Measurements from ENCODE around the gene MPV17L.
"Not testable (repeated sequence)": the region's sequence is repeated elsewhere in the genome, so short reads cannot be mapped to it uniquely, and the experiment has no call there.

MPV17L gene

DNA sequence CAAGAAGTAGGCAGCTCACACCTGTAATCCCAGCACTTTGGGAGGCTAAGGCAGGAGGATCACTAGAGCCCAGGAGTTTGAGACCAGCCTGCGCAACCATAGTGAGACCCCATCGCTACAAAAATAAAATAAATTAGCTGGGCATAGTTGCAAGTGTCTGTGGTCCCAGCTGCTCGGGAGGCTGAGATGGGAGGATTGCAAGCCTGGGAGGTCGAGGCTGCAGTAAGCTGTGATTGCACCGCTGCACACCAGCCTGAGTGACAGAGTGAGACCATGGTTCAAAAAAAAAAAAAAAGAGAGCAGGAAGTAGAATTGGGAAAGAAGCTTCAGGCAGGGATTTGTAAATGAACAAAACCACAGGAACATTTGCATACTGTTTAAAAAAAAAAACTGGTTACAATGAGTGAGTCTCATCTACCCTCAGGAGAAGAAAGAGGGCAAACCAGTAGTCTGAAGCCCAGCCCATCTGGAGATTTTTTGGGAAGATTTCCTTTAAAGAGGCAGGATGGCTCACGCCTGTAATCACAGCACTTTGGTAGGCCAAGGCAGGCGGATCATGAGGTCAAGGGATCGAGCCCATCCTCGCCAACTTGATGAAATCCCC, 7.9 kb downstream of the MPV17L start:
- TF ChIP-seq EZH2phosphoT487 (IDR thresholded peaks at IDR 0.05; ENCODE audit: borderline replicate concordance, low read length), result no peak
- TF ChIP-seq, protein P1, sequence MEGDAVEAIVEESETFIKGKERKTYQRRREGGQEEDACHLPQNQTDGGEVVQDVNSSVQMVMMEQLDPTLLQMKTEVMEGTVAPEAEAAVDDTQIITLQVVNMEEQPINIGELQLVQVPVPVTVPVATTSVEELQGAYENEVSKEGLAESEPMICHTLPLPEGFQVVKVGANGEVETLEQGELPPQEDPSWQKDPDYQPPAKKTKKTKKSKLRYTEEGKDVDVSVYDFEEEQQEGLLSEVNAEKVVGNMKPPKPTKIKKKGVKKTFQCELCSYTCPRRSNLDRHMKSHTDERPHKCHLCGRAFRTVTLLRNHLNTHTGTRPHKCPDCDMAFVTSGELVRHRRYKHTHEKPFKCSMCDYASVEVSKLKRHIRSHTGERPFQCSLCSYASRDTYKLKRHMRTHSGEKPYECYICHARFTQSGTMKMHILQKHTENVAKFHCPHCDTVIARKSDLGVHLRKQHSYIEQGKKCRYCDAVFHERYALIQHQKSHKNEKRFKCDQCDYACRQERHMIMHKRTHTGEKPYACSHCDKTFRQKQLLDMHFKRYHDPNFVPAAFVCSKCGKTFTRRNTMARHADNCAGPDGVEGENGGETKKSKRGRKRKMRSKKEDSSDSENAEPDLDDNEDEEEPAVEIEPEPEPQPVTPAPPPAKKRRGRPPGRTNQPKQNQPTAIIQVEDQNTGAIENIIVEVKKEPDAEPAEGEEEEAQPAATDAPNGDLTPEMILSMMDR (IDR thresholded peaks at IDR 0.05; ENCODE audit: low read depth, low read length, poor library complexity, severe bottlenecking), result no peak
- Histone ChIP-seq H3K4me2 (ENCODE audit: low read length) (peak overlapping the region; percentile 58), H3K4me1 (ENCODE audit: control insufficient read depth, low read length) (peaks cover 24% of the 10 kb centered on the region), H3K9me3 (ENCODE audit: control insufficient read depth, insufficient read depth, low read length) (no peaks in the 10 kb centered on the region), H4K20me1 (ENCODE audit: control insufficient read depth, insufficient read depth, low read depth, low read length) (no peaks in the 10 kb centered on the region), H3K27ac (ENCODE audit: low read depth, low read length) (0 out of 2 replicates have a peak overlapping the region, but pooled peaks have one; percentile 16), H3K79me2 (ENCODE audit: control insufficient read depth, low read length) (no peaks in the 10 kb centered on the region), H3F3A (ENCODE audit: control insufficient read depth, insufficient read depth) (no peaks in the 10 kb centered on the region), H3K27me3 (ENCODE audit: control insufficient read depth, low read length) (no peaks in the 10 kb centered on the region), H3K36me3 (ENCODE audit: control insufficient read depth, low read length) (no peaks in the 10 kb centered on the region), H3K4me3 (ENCODE audit: low read length) (peak overlapping the region; percentile 33), H3K9me2 (replicated peaks; ENCODE audit: control insufficient read depth, low read length) (no peaks in the 10 kb centered on the region)

DNA sequence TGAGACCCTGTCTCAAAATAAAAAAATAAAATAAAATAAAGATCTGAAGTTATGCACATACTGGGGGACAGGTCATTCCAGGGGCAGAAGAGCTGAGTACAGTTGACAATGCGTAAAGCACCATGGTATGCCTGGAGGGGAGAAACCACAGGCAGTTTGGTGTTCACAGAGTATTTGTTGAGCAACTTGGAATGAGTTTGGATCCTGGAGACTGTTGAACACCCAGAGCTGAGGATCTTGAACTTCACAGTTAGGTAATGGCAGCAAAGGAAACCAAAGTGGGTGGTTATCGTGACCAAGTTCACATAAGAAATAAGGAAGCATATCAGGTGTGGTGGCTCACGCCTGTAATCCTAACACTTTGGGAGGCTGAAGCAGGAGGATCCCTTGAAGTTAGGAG, 8.5 kb downstream of the MPV17L start:
- not testable (repeated sequence) for H3K9me2 ChIP-seq (replicated peaks; ENCODE audit: control insufficient read depth, low read length); H3K36me3 ChIP-seq (ENCODE audit: control insufficient read depth, low read length); H4K20me1 ChIP-seq (ENCODE audit: control insufficient read depth, insufficient read depth, low read depth, low read length); H3K27me3 ChIP-seq (ENCODE audit: control insufficient read depth, low read length); H3K79me2 ChIP-seq (ENCODE audit: control insufficient read depth, low read length); H3F3A ChIP-seq (ENCODE audit: control insufficient read depth, insufficient read depth); H3K9me3 ChIP-seq (ENCODE audit: control insufficient read depth, insufficient read depth, low read length)
- Histone ChIP-seq H3K4me2 (ENCODE audit: low read length) (peak overlapping the region; percentile 58), H3K4me3 (ENCODE audit: low read length) (peak overlapping the region; percentile 33), H3K27ac (ENCODE audit: low read depth, low read length) (0 out of 2 replicates have a peak overlapping the region, but pooled peaks have one; percentile 16), H3K4me1 (ENCODE audit: control insufficient read depth, low read length) (peaks cover 24% of the 10 kb centered on the region)

DNA sequence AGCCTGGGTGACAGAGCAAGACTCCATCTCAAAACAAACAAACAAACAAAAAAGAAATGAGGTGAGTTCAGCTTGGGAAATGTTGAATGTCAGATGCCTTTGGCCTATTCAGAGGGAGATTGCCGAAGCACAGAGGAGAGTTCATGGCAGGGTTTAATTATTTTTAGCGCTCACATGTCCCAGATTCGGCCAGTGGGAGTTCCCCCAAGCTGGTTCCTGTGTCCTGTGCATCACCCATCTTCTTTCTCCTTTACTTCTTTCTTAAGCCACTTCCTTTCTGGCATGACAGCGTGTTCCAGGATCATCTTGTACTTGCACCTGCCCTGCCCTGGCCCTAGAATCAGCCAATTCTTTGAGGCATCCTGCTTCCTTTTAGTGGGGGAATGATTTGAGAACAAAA, 9.2 kb downstream of the MPV17L start:
- no peaks in the 10 kb centered on the region for H3K9me2 ChIP-seq (replicated peaks; ENCODE audit: control insufficient read depth, low read length)
- no peak for TF ChIP-seq EZH2phosphoT487 (IDR thresholded peaks at IDR 0.05; ENCODE audit: borderline replicate concordance, low read length)
- TF ChIP-seq, protein P1 (IDR thresholded peaks at IDR 0.05; ENCODE audit: low read depth, low read length, poor library complexity, severe bottlenecking), result no peak
- H3K4me3 ChIP-seq (ENCODE audit: low read length), result no peak overlapping the region
- H3K27ac ChIP-seq (ENCODE audit: low read depth, low read length), result no peak overlapping the region
- H3K79me2 ChIP-seq (ENCODE audit: control insufficient read depth, low read length), result no peaks in the 10 kb centered on the region
- H3K4me2 ChIP-seq (ENCODE audit: low read length), result no peak overlapping the region
- H3K27me3 ChIP-seq (ENCODE audit: control insufficient read depth, low read length), result no peaks in the 10 kb centered on the region
- no peaks in the 10 kb centered on the region for H3F3A ChIP-seq (ENCODE audit: control insufficient read depth, insufficient read depth)
- H3K4me1 ChIP-seq (ENCODE audit: control insufficient read depth, low read length), result peaks cover 24% of the 10 kb centered on the region
- no peaks in the 10 kb centered on the region for H4K20me1 ChIP-seq (ENCODE audit: control insufficient read depth, insufficient read depth, low read depth, low read length)
- no peaks in the 10 kb centered on the region for H3K9me3 ChIP-seq (ENCODE audit: control insufficient read depth, insufficient read depth, low read length)
- H3K36me3 ChIP-seq (ENCODE audit: control insufficient read depth, low read length), result no peaks in the 10 kb centered on the region

DNA sequence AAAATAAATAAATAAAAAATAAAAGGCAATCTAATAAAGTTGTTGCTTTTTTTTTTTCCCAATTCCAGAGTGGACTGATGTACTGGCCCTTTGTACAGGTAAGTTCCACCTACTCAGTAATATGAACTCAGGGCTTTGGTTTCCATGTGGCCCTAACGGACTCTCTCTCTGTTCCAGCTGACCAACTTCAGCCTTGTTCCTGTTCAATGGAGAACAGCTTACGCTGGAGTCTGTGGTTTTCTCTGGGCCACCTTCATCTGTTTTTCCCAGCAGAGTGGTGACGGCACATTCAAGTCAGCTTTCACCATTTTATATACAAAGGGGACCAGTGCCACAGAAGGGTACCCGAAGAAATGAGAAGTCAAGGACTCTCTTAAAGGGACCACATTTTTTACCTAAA, 12.2 kb downstream of the MPV17L start:
- H3K4me2 ChIP-seq (ENCODE audit: low read length); H3K79me2 ChIP-seq (ENCODE audit: control insufficient read depth, low read length); H3K36me3 ChIP-seq (ENCODE audit: control insufficient read depth, low read length); H4K20me1 ChIP-seq (ENCODE audit: control insufficient read depth, insufficient read depth, low read depth, low read length); H3K4me3 ChIP-seq (ENCODE audit: low read length); H3K27ac ChIP-seq (ENCODE audit: low read depth, low read length); H3K9me3 ChIP-seq (ENCODE audit: control insufficient read depth, insufficient read depth, low read length); H3K9me2 ChIP-seq (replicated peaks; ENCODE audit: control insufficient read depth, low read length); H3K27me3 ChIP-seq (ENCODE audit: control insufficient read depth, low read length); H3F3A ChIP-seq (ENCODE audit: control insufficient read depth, insufficient read depth): not testable (repeated sequence)
- H3K4me1 ChIP-seq (ENCODE audit: control insufficient read depth, low read length), result peaks cover 24% of the 10 kb centered on the region

DNA sequence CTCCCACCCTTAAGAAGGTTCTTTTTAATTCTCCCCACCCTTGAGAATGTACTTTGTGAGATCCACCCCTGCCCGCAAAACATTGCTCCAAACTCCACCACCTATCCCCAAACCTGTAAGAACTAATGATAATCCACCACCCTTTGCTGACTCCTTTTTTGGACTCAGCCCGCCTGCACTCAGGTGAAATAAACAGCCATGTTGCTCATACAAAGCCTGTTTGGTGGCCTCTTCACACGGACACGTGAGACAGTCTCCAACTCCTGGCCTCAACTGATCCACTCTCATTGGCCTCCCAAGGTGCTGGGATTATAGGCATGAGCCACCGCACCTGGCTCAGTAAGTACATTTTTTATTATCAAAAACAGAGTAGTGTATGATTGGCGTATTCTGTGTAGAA, 13.9 kb downstream of the MPV17L start:
- not testable (repeated sequence) for H3K79me2 ChIP-seq (ENCODE audit: control insufficient read depth, low read length); H3K4me2 ChIP-seq (ENCODE audit: low read length); H4K20me1 ChIP-seq (ENCODE audit: control insufficient read depth, insufficient read depth, low read depth, low read length); H3K36me3 ChIP-seq (ENCODE audit: control insufficient read depth, low read length); H3K27me3 ChIP-seq (ENCODE audit: control insufficient read depth, low read length); H3F3A ChIP-seq (ENCODE audit: control insufficient read depth, insufficient read depth); H3K27ac ChIP-seq (ENCODE audit: low read depth, low read length); H3K4me3 ChIP-seq (ENCODE audit: low read length); H3K9me2 ChIP-seq (replicated peaks; ENCODE audit: control insufficient read depth, low read length); H3K9me3 ChIP-seq (ENCODE audit: control insufficient read depth, insufficient read depth, low read length)
- peaks cover 10% of the 10 kb centered on the region for H3K4me1 ChIP-seq (ENCODE audit: control insufficient read depth, low read length)
